HG03378 (cell line): ENCODE measurements around the gene GALNT6.
A peak's percentile ranks its signal among the peaks of the same experiment; 100 is the strongest.

Experiments used
- ATAC-seq: cut with Tn5 transposase; IDR thresholded peaks from one replicate; pipeline ENCODE4 v1.9.1; 2021; ENCODE audit warnings: mild to moderate bottlenecking, moderate library complexity; ENCODE audit not compliant: unreplicated experiment

Gene GALNT6

GRCh38 chr12:51383269-51383905 is 7.8 kb downstream of the GALNT6 start:
- ATAC-seq, result no peak

- ATAC-seq, result no peak
These were observed 9.0 kb downstream of the GALNT6 start for GRCh38 chr12:51382173-51382572.

GRCh38 chr12:51381226-51382079 is 9.8 kb downstream of the GALNT6 start:
- ATAC-seq, result no peak

GRCh38 chr12:51379571-51379970 is 11.6 kb downstream of the GALNT6 start:
- no peak for ATAC-seq

- no peak for ATAC-seq
These were observed 12.5 kb downstream of the GALNT6 start for GRCh38 chr12:51378749-51379148.

GRCh38 chr12:51377099-51377984 is 13.9 kb downstream of the GALNT6 start:
- ATAC-seq, result no peak

GRCh38 chr12:51374856-51375255 is 16.4 kb downstream of the GALNT6 start:
- no peak for ATAC-seq

- ATAC-seq, result no peak
These were observed 16.8 kb downstream of the GALNT6 start for GRCh38 chr12:51374361-51374760.

GRCh38 chr12:51373187-51373586 is 18.0 kb downstream of the GALNT6 start:
- no peak for ATAC-seq

- ATAC-seq, result no peak
These were observed 19.2 kb downstream of the GALNT6 start for GRCh38 chr12:51372021-51372420.

GRCh38 chr12:51371295-51371953 is 19.8 kb downstream of the GALNT6 start:
- ATAC-seq, result no peak

GRCh38 chr12:51370667-51371066 is 20.5 kb downstream of the GALNT6 start:
- no peak for ATAC-seq

GRCh38 chr12:51369581-51369980 is 21.6 kb downstream of the GALNT6 start:
- no peak for ATAC-seq

- peak; percentile 95 for ATAC-seq
These were observed 22.3 kb downstream of the GALNT6 start for GRCh38 chr12:51368640-51369517.

- ATAC-seq, result no peak
These were observed 25.9 kb downstream of the GALNT6 start for GRCh38 chr12:51365276-51365675.

GRCh38 chr12:51364001-51364400 is 27.2 kb downstream of the GALNT6 start:
- ATAC-seq, result no peak

GRCh38 chr12:51362747-51363342 is 28.4 kb downstream of the GALNT6 start:
- ATAC-seq, result no peak

GRCh38 chr12:51362307-51362706 is 28.9 kb downstream of the GALNT6 start:
- ATAC-seq, result no peak
